ENCODE data around the gene MOSPD3. TPM values are rescaled to one million over a fixed set of nuclear protein-coding genes. Genes with fewer than 3 reads are reported as not detected.
A peak's percentile ranks its signal among the peaks of the same experiment; 100 is the strongest.

The MOSPD3 gene
- total and polyA plus RNA-seq, 2 experiments from 2014 or later: 8.8 to 44.4 TPM

DNA sequence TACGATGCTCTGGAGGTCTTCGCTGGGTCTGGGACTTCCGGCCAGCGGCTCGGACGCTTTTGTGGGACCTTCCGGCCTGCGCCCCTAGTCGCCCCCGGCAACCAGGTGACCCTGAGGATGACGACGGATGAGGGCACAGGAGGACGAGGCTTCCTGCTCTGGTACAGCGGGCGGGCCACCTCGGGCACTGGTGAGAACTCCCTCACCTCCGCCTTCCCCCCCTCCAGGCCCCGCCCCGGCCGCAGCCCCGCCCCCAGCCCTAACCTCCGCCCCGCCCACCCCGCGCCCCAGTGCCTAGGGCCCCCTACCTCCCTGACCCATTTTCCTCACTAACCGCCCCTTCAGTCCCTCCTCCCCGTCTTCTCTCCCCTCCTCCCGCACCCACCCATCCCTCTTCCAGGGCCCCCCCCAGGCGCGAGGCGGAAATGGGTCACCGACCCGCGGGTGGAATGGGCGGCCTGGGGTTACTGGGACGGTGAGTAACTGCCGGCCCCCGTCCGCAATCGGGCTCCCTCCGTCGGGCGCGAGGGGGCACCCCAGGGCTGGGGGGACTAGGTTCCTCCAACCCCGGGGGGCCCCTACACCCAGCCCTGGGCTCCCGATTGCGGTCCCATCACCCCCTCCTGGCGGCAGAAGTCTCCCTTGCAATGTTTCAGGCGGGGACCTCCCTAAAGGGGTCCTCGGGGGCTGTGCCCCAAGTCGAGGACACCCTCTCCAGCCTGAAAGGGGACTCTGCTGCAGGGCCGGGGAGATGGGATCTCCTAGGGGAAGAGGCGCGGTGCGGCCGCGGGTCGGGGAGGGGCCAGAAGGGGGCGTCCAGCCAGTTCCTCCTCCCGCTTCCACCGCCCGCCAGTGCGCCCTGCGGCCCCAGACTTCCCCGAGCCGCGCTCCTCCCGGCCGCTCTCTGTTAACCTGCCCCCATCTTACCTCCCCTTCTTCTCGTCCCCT is 8.0 kb upstream of the MOSPD3 start:
- Histone ChIP-seq H3K27me3 (no peaks in the 10 kb centered on the region), H3K27ac (peak overlapping the region; percentile 93), H2AFZ (peak overlapping the region; percentile 88), H3K4me1 (ENCODE audit: insufficient read depth) (peaks cover 15% of the 10 kb centered on the region), H3K9me2 (replicated peaks; ENCODE audit: insufficient read depth) (no peaks in the 10 kb centered on the region), H3K36me3 (replicated peaks; ENCODE audit: insufficient read depth, low read depth) (no peaks in the 10 kb centered on the region), H3K4me3 (peak overlapping the region; percentile 68), H3K79me2 (peaks cover 3% of the 10 kb centered on the region), H3K9me3 (ENCODE audit: low read depth) (no peaks in the 10 kb centered on the region), H4K20me1 (ENCODE audit: insufficient read depth, poor library complexity, severe bottlenecking) (no peaks in the 10 kb centered on the region), H3K4me2 (peak overlapping the region; percentile 100)
- no peak for TF ChIP-seq EZH2phosphoT487 (IDR thresholded peaks at IDR 0.05; ENCODE audit: low read depth, severe bottlenecking, unreplicated experiment)
- TF ChIP-seq, protein P1, sequence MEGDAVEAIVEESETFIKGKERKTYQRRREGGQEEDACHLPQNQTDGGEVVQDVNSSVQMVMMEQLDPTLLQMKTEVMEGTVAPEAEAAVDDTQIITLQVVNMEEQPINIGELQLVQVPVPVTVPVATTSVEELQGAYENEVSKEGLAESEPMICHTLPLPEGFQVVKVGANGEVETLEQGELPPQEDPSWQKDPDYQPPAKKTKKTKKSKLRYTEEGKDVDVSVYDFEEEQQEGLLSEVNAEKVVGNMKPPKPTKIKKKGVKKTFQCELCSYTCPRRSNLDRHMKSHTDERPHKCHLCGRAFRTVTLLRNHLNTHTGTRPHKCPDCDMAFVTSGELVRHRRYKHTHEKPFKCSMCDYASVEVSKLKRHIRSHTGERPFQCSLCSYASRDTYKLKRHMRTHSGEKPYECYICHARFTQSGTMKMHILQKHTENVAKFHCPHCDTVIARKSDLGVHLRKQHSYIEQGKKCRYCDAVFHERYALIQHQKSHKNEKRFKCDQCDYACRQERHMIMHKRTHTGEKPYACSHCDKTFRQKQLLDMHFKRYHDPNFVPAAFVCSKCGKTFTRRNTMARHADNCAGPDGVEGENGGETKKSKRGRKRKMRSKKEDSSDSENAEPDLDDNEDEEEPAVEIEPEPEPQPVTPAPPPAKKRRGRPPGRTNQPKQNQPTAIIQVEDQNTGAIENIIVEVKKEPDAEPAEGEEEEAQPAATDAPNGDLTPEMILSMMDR (IDR thresholded peaks at IDR 0.05; ENCODE audit: poor library complexity): peak; percentile 50
- 3% methylated on average over 25 of the region's 70 CpGs for WGBS (ENCODE audit: low lambda C conversion rate, missing lambda C conversion rate)
- DNase-seq (ENCODE audit: low spot score): peak; percentile 87

DNA sequence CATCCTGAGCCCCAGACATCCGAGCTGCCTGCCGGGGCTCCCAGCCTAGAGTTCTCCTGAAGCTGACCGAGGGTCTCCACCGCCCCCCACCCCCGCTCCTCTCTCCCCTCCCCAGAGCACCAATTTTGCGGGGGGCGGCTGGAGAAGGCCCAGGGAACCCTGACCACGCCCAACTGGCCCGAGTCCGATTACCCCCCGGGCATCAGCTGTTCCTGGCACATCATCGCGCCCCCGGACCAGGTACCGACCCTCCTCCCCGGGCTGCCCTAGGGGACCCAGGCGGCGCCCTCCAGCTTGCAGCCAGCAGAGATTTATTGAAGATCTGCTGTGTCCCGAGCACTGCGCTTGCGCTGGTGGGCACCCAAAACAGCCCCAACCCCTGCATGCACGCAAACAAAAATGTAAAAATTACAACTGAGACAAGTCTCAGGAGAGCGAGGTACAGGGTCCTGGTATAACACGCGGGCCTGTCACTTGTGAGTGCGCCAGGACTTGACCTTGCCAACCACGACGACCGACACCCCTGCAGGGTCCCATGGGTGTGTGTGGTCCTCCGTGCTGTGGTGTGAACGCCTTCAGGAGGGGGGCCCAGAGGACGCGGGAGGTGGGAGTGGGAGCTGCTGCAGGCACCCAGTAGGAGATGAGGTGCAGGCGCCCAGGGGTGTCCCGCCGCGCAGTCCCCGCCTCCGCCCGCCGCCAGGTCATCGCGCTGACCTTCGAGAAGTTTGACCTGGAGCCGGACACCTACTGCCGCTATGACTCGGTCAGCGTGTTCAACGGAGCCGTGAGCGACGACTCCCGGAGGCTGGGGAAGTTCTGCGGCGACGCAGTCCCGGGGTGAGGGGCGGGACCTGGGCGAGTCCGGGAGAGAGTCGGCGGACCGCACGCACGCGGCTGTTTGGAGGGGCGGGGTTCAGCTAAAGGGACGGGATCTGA is 7.1 kb upstream of the MOSPD3 start:
- peak; percentile 73 for DNase-seq (ENCODE audit: low spot score)
- H3K9me3 ChIP-seq (ENCODE audit: low read depth): no peaks in the 10 kb centered on the region
- H3K27me3 ChIP-seq: no peaks in the 10 kb centered on the region
- 22% methylated on average over 44 of the region's 68 CpGs for WGBS (ENCODE audit: low lambda C conversion rate, missing lambda C conversion rate)
- H3K9me2 ChIP-seq (replicated peaks; ENCODE audit: insufficient read depth): no peaks in the 10 kb centered on the region
- H3K4me2 ChIP-seq: peak overlapping the region; percentile 100
- H3K36me3 ChIP-seq (replicated peaks; ENCODE audit: insufficient read depth, low read depth): no peaks in the 10 kb centered on the region
- peak overlapping the region; percentile 58 for H3K4me3 ChIP-seq
- TF ChIP-seq EZH2phosphoT487 (IDR thresholded peaks at IDR 0.05; ENCODE audit: low read depth, severe bottlenecking, unreplicated experiment): no peak
- TF ChIP-seq, protein P1 (IDR thresholded peaks at IDR 0.05; ENCODE audit: poor library complexity): no peak
- no peak for TF ChIP-seq EZH2 (IDR thresholded peaks at IDR 0.05; ENCODE audit: borderline replicate concordance)
- peaks cover 3% of the 10 kb centered on the region for H3K79me2 ChIP-seq
- peaks cover 15% of the 10 kb centered on the region for H3K4me1 ChIP-seq (ENCODE audit: insufficient read depth)
- no peaks in the 10 kb centered on the region for H4K20me1 ChIP-seq (ENCODE audit: insufficient read depth, poor library complexity, severe bottlenecking)
- H3K27ac ChIP-seq: peak overlapping the region; percentile 80
- H2AFZ ChIP-seq: peak overlapping the region; percentile 88

DNA sequence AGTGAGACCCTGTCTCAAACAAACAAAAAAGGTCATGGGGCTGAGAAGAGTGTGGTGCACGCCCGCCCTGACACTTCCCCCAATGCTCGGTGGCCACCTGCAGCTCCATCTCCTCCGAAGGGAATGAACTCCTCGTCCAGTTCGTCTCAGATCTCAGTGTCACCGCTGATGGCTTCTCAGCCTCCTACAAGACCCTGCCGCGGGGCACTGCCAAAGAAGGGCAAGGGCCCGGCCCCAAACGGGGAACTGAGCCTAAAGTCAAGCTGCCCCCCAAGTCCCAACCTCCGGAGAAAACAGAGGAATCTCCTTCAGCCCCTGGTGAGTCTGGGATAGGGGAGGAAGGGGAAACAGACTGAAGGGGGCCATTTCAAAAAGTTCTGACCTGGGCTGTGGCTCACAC is 6.0 kb upstream of the MOSPD3 start:
- Histone ChIP-seq H3K4me3 (no peak overlapping the region), H3K9me3 (ENCODE audit: low read depth) (no peaks in the 10 kb centered on the region), H4K20me1 (ENCODE audit: insufficient read depth, poor library complexity, severe bottlenecking) (no peaks in the 10 kb centered on the region), H3K4me2 (no peak overlapping the region), H2AFZ (no peak overlapping the region), H3K27me3 (no peaks in the 10 kb centered on the region), H3K79me2 (peaks cover 3% of the 10 kb centered on the region), H3K27ac (no peak overlapping the region), H3K9me2 (replicated peaks; ENCODE audit: insufficient read depth) (no peaks in the 10 kb centered on the region), H3K36me3 (replicated peaks; ENCODE audit: insufficient read depth, low read depth) (no peaks in the 10 kb centered on the region), H3K4me1 (ENCODE audit: insufficient read depth) (peaks cover 15% of the 10 kb centered on the region)
- TF ChIP-seq EZH2 (IDR thresholded peaks at IDR 0.05; ENCODE audit: borderline replicate concordance) (no peak), EZH2phosphoT487 (IDR thresholded peaks at IDR 0.05; ENCODE audit: low read depth, severe bottlenecking, unreplicated experiment) (no peak)
- TF ChIP-seq, protein P1 (IDR thresholded peaks at IDR 0.05; ENCODE audit: poor library complexity): no peak
- DNase-seq (ENCODE audit: low spot score): no peak
- 88% methylated on average over 12 of the region's 12 CpGs for WGBS (ENCODE audit: low lambda C conversion rate, missing lambda C conversion rate)
